ENCODE results near the gene HOXA9.

The HOXA9 gene

GRCh38 chr7:27165089-27165995 is at the start of gene HOXA9:
Gene HOXA9, minus strand, starts transcription at chr7:27165537. Its CDS starts 80 bp downstream, at chr7:27165457.
- DNase-seq (ENCODE audit: low spot score): peak; percentile 93

GRCh38 chr7:27214239-27214950 is 49.1 kb upstream of the HOXA9 start:
- DNase-seq (ENCODE audit: low spot score): no peak

- DNase-seq (ENCODE audit: low spot score): no peak
These were observed 48.3 kb upstream of the HOXA9 start for GRCh38 chr7:27213433-27214238.

GRCh38 chr7:27212497-27213432 is 47.4 kb upstream of the HOXA9 start:
- no peak for DNase-seq (ENCODE audit: low spot score)

- no peak for DNase-seq (ENCODE audit: low spot score)
These were observed 46.4 kb upstream of the HOXA9 start for GRCh38 chr7:27211764-27212204.

- DNase-seq (ENCODE audit: low spot score): no peak
These were observed 45.7 kb upstream of the HOXA9 start for GRCh38 chr7:27211084-27211446.

- DNase-seq (ENCODE audit: low spot score): peak; percentile 48
These were observed 45.2 kb upstream of the HOXA9 start for GRCh38 chr7:27210441-27211083.

- no peak for DNase-seq (ENCODE audit: low spot score)
These were observed 44.6 kb upstream of the HOXA9 start for GRCh38 chr7:27209933-27210440.

GRCh38 chr7:27208998-27209397 is 43.7 kb upstream of the HOXA9 start:
- DNase-seq (ENCODE audit: low spot score): no peak

- DNase-seq (ENCODE audit: low spot score): no peak
These were observed 42.1 kb upstream of the HOXA9 start for GRCh38 chr7:27207348-27207985.

- DNase-seq (ENCODE audit: low spot score): no peak
These were observed 40.3 kb upstream of the HOXA9 start for GRCh38 chr7:27205325-27206280.

GRCh38 chr7:27204851-27205322 is 39.5 kb upstream of the HOXA9 start:
- DNase-seq (ENCODE audit: low spot score): no peak

GRCh38 chr7:27203964-27204594 is 38.7 kb upstream of the HOXA9 start:
- no peak for DNase-seq (ENCODE audit: low spot score)

GRCh38 chr7:27203365-27203953 is 38.1 kb upstream of the HOXA9 start:
- DNase-seq (ENCODE audit: low spot score): no peak

GRCh38 chr7:27202862-27203134 is 37.5 kb upstream of the HOXA9 start:
- DNase-seq (ENCODE audit: low spot score): no peak

GRCh38 chr7:27202018-27202861 is 36.9 kb upstream of the HOXA9 start:
- no peak for DNase-seq (ENCODE audit: low spot score)

GRCh38 chr7:27201580-27202017 is 36.3 kb upstream of the HOXA9 start:
- no peak for DNase-seq (ENCODE audit: low spot score)
